DOHH2 (cell line): ENCODE results near the gene DHH.

ENCODE experiments used
- CTCF ChIP-seq: fragments of 200-600 bp; sonication (generic); IDR thresholded peaks from one replicate; pipeline ENCODE4 v1.5.1; 2014; ENCODE audit warnings: antibody characterized with exemption, mild to moderate bottlenecking, low read depth, low read length; ENCODE audit not compliant: poor library complexity, severe bottlenecking
- EZH2phosphoT487 ChIP-seq: fragments of 200-600 bp; sonication (generic); IDR thresholded peaks from 2 replicates; pipeline ENCODE4 v1.6.1; 2017; ENCODE audit warnings: borderline replicate concordance, mild to moderate bottlenecking, antibody characterized with exemption, low read length, moderate library complexity, mixed read lengths

DNA sequence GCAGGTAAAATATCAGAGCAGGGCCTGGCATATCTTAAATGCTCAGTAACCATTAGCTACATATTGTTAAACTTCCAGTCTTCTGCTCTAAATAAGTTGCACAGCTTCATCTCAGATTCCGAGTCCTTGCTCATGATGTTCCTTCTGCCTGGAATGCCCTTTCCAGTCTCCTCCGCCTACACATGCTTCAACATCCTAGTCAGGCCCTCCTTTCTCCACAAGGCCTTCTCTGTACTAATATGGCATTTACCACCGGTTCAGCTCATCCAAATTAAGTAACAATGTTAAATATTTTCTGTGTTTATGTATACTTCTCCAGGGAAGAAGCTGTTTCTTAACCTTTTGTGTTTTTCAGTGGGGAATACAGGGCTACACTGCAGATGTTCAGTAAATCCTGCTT is 8.5 kb downstream of the DHH start:
- TF ChIP-seq EZH2phosphoT487 (no peak), CTCF (no peak)
